A549 (cell line): ENCODE data around the gene SPRYD3. TPM values are rescaled to one million over a fixed set of nuclear protein-coding genes. Genes with fewer than 3 reads are reported as not detected.

ENCODE experiments used
- ATAC-seq, 2 experiments: fragments of 200-7000 bp in 1 of 2; fragments of >200 bp in 1 of 2; cut with Nextera tagmentation in 1 of 2; cut with Tn5 transposase in 1 of 2; 3 replicates each; pipeline versions ENCODE4 v1.8.0 to v1.9.1; 2018 to 2020; ENCODE audit warnings: mild to moderate bottlenecking in 1 of 2, moderate library complexity in 1 of 2
- CTCF ChIA-PET: fragments of 300-600 bp; sonication (Branson Sonifier 250); formaldehyde crosslinking; extraction: SDS; loops from one replicate; lab custom pipeline; 2021; ENCODE audit warnings: antibody characterized with exemption, inconsistent platforms; lab: Yijun Ruan, JAX
- POLR2A ChIA-PET: fragments of 350-600 bp; formaldehyde crosslinking; extraction: SDS; loops from one replicate; lab custom pipeline; 2021; ENCODE audit warnings: antibody characterized with exemption, inconsistent platforms; lab: Yijun Ruan, JAX
- DNase-seq, 2 experiments: peaks; one replicate each; pipeline versions ENCODE4 v3.0.0 to v3.0.0-alpha.2; 2011 to 2016; ENCODE audit warnings: low read depth in 1 of 2, low spot score in 1 of 2
- FAIRE-seq: peaks from 2 replicates; lab custom pipeline; 2011; peaks lifted over from hg19 to GRCh38; lab: Jason Lieb, UNC
- H3K27ac ChIP-seq, 2 experiments: fragments of >200 bp; sonication (Bioruptor Twin); formaldehyde crosslinking; 3 replicates each; pipeline ENCODE4 v1.5.1; 2016 to 2017
- H3K4me1 ChIP-seq: fragments of >200 bp; sonication (Bioruptor Twin); formaldehyde crosslinking; 3 replicates; pipeline ENCODE4 v1.6.1; 2016
- H3K4me2 ChIP-seq: fragments of >200 bp; sonication (Bioruptor Twin); formaldehyde crosslinking; 3 replicates; pipeline ENCODE4 v1.6.1; 2016
- H3K4me3 ChIP-seq: fragments of >200 bp; sonication (Bioruptor Twin); formaldehyde crosslinking; 3 replicates; pipeline ENCODE4 v1.5.1; 2016
- H3K9me3 ChIP-seq: fragments of >200 bp; sonication (Bioruptor Twin); formaldehyde crosslinking; 3 replicates; pipeline ENCODE4 v1.6.1; 2016
- E2F6 ChIP-seq: IDR thresholded peaks from 2 replicates; pipeline ENCODE4 v1.6.1; 2012; ENCODE audit warnings: low read depth, borderline replicate concordance
- EP300 ChIP-seq, 2 experiments: fragments of >200 bp; sonication (Bioruptor Twin); formaldehyde crosslinking; IDR thresholded peaks; 2 replicates in 1 of 2; 3 replicates in 1 of 2; pipeline ENCODE4 v1.6.1; 2016 to 2017
- FOSL2 ChIP-seq, 2 experiments: fragments of 450-650 bp in 1 of 2; fragments of >200 bp in 1 of 2; sonication (Bioruptor Twin) in 1 of 2; formaldehyde crosslinking; IDR thresholded peaks; 2 replicates each; pipeline versions ENCODE4 v1.5.0 to v1.6.1; 2016 to 2020; ENCODE audit warnings: mild to moderate bottlenecking in 1 of 2, moderate library complexity in 1 of 2
- FOXS1 ChIP-seq: fragments of 250-450 bp; sonication (Bioruptor Pico); IDR thresholded peaks from 2 replicates; pipeline ENCODE4 v1.5.0; 2020; ENCODE audit warnings: mild to moderate bottlenecking, moderate library complexity
- HDAC2 ChIP-seq: fragments of 200-600 bp; sonication (generic); IDR thresholded peaks from 2 replicates; pipeline ENCODE4 v1.6.1; 2016
- HOXA7 ChIP-seq: fragments of 250-450 bp; sonication (Bioruptor Pico); IDR thresholded peaks from 2 replicates; pipeline ENCODE4 v1.5.0; 2020; ENCODE audit warnings: mild to moderate bottlenecking, moderate library complexity
- HOXB13 ChIP-seq: fragments of 250-450 bp; sonication (Bioruptor Pico); IDR thresholded peaks from 2 replicates; pipeline ENCODE4 v1.5.0; 2020; ENCODE audit warnings: low read depth, mild to moderate bottlenecking, moderate library complexity
- JUNB ChIP-seq: fragments of >200 bp; sonication (Bioruptor Twin); formaldehyde crosslinking; IDR thresholded peaks from 2 replicates; pipeline ENCODE4 v1.6.1; 2016
- KDM5A ChIP-seq: fragments of 200-600 bp; sonication (generic); IDR thresholded peaks from 2 replicates; pipeline ENCODE4 v1.6.1; 2016; ENCODE audit warnings: antibody characterized with exemption, mild to moderate bottlenecking
- MAFK ChIP-seq: fragments of 450-650 bp; IDR thresholded peaks from 2 replicates; pipeline ENCODE4 v1.6.1; 2014; ENCODE audit not compliant: partially characterized antibody
- MAX ChIP-seq: IDR thresholded peaks from 2 replicates; pipeline ENCODE4 v1.6.1; 2012
- MAZ ChIP-seq: fragments of 150-350 bp; IDR thresholded peaks from 2 replicates; pipeline ENCODE4 v1.6.1; 2014; ENCODE audit warnings: antibody characterized with exemption, low read depth, low read length, borderline replicate concordance
- MYC ChIP-seq: IDR thresholded peaks from 2 replicates; pipeline ENCODE4 v1.6.1; 2012; ENCODE audit warnings: mild to moderate bottlenecking, inconsistent platforms, low read length, improper control_type of control experiment, borderline replicate concordance
- NFE2L2 ChIP-seq: fragments of 150-350 bp; conservative IDR thresholded peaks from 2 replicates; pipeline ENCODE4 v1.6.1; 2014; ENCODE audit warnings: low read length
- PHF8 ChIP-seq: fragments of 200-600 bp; sonication (generic); IDR thresholded peaks from 2 replicates; pipeline ENCODE4 v1.6.1; 2016; ENCODE audit warnings: low read depth, mild to moderate bottlenecking, antibody characterized with exemption, moderate library complexity, borderline replicate concordance
- POLR2A ChIP-seq: IDR thresholded peaks from 2 replicates; pipeline ENCODE4 v1.6.1; 2012; ENCODE audit warnings: mild to moderate bottlenecking, low read length
- POLR2AphosphoS2 ChIP-seq: conservative IDR thresholded peaks from 2 replicates; pipeline ENCODE4 v1.6.1; 2012; ENCODE audit warnings: low read length, improper control_type of control experiment, inconsistent platforms
- RAD21 ChIP-seq, 2 experiments: fragments of >200 bp in 1 of 2; sonication (Bioruptor Twin) in 1 of 2; formaldehyde crosslinking in 1 of 2; IDR thresholded peaks in 1 of 2; conservative IDR thresholded peaks in 1 of 2; 2 replicates in 1 of 2; 3 replicates in 1 of 2; pipeline ENCODE4 v1.6.1; 2012 to 2018; ENCODE audit warnings: inconsistent platforms in 1 of 2
- RCOR1 ChIP-seq: fragments of 150-350 bp; IDR thresholded peaks from 2 replicates; pipeline ENCODE4 v1.6.1; 2014; ENCODE audit warnings: antibody characterized with exemption, low read length, low read depth
- REST ChIP-seq: fragments of 200-600 bp; sonication (generic); IDR thresholded peaks from 2 replicates; pipeline ENCODE4 v1.6.1; 2016; ENCODE audit warnings: antibody characterized with exemption, mild to moderate bottlenecking, moderate library complexity
- SMC3 ChIP-seq: fragments of >200 bp; sonication (Bioruptor Twin); formaldehyde crosslinking; IDR thresholded peaks from 3 replicates; pipeline ENCODE4 v1.6.1; 2018; ENCODE audit warnings: inconsistent platforms
- TP53 ChIP-seq: fragments of 250-450 bp; sonication (Bioruptor Pico); IDR thresholded peaks from 2 replicates; pipeline ENCODE4 v1.5.0; 2021; ENCODE audit warnings: mild to moderate bottlenecking, moderate library complexity
- USF2 ChIP-seq: fragments of 450-650 bp; IDR thresholded peaks from 2 replicates; pipeline ENCODE4 v1.6.1; 2014; ENCODE audit warnings: antibody characterized with exemption
- ZFP36 ChIP-seq: fragments of 450-650 bp; IDR thresholded peaks from 2 replicates; pipeline ENCODE4 v1.6.1; 2014; ENCODE audit warnings: borderline replicate concordance; ENCODE audit not compliant: partially characterized antibody
- ZNF302 ChIP-seq: fragments of 250-450 bp; sonication (Bioruptor Pico); IDR thresholded peaks from 2 replicates; pipeline ENCODE4 v1.9.0; 2021; ENCODE audit warnings: inconsistent platforms, mild to moderate bottlenecking, moderate library complexity
- ZSCAN20 ChIP-seq: fragments of 250-450 bp; sonication (Bioruptor Pico); IDR thresholded peaks from 2 replicates; pipeline ENCODE4 v1.8.0; 2022; ENCODE audit warnings: mild to moderate bottlenecking, moderate library complexity
- WGBS: methylation state at CpG from one replicate; pipeline ENCODE4 v1.1.6; 2017; ENCODE audit errors: missing lambda C conversion rate; 5-methylcytosine and 5-hydroxymethylcytosine counted together
- polyA plus RNA-seq, 4 experiments: library from polyadenylated mRNA; depleted of rRNA in 3 of 4; stranded (reverse); fragments of >200 nt; fragmentation: RNase III in 1 of 4; extraction: RNeasy Plus Mini Kit Qiagen cat#74134 plus additional on column Dnase treatment in 1 of 4; gene quantifications; 2 replicates in 3 of 4; 3 replicates in 1 of 4; pipeline ENCODE4 v1.2.3, GENCODE V29; 2011 to 2017

SPRYD3 gene
- polyA plus RNA-seq, 2 of the 4 experiments (the other 2 are of a cell fraction): 17.3 to 26.8 TPM

- H3K9me3 ChIP-seq: no peaks in the 10 kb centered on the region
- no peak overlapping the region for H3K27ac ChIP-seq
- CTCF ChIA-PET: interaction anchor here (1.3 to 45.5 kb wide), 3 partner anchors 9 to 123 kb away, joined by 4 to 1424 read pairs (median 1424); partner anchors contain the start of genes IGFBP6, SOAT2, SPRYD3 and TNS2
- TF ChIP-seq RCOR1 (no peak), MYC (no peak), E2F6 (no peak), FOSL2 (IDR thresholded peaks at IDR 0.05) (no peak), FOSL2 (CRISPR knock-in tag; IDR thresholded peaks at IDR 0.05) (no peak), ZNF302 (CRISPR knock-in tag) (no peak), ZSCAN20 (CRISPR knock-in tag) (no peak), MAZ (no peak), SMC3 (no peak), HDAC2 (no peak)
- DNase-seq (no peak), FAIRE-seq (no peak), ATAC-seq (no peak)
- no peak overlapping the region for H3K4me2 ChIP-seq
- WGBS: 96% methylated on average over 11 of the region's 11 CpGs
- POLR2A ChIA-PET: no interaction called here
- H3K4me1 ChIP-seq: peaks cover 19% of the 10 kb centered on the region
- no peak overlapping the region for H3K4me3 ChIP-seq
Observed at GRCh38 chr12:53074283-53074998, 4.7 kb downstream of the SPRYD3 start.

GRCh38 chr12:53073881-53074280 lies 5.3 kb downstream of the SPRYD3 start:
- WGBS: 87% methylated on average over 6 of the region's 6 CpGs
- Histone ChIP-seq H3K4me1 (peaks cover 19% of the 10 kb centered on the region), H3K4me2 (no peak overlapping the region), H3K9me3 (no peaks in the 10 kb centered on the region), H3K4me3 (no peak overlapping the region), H3K27ac (no peak overlapping the region)
- ChIA-PET CTCF (interaction anchor here (0.8 to 45.5 kb wide), 5 partner anchors 9 to 139 kb away, joined by 3 to 1424 read pairs (median 4); partner anchors contain the start of genes IGFBP6, SOAT2, SPRYD3 and TNS2), POLR2A (no interaction called here)
- no peak for ATAC-seq
- no peak for TF ChIP-seq PHF8
- TF ChIP-seq JUNB: no peak
- no peak for TF ChIP-seq HOXA7
- no peak for TF ChIP-seq TP53 (CRISPR knock-in tag)
- TF ChIP-seq POLR2AphosphoS2: no peak
- no peak for TF ChIP-seq ZFP36
- no peak for TF ChIP-seq MAFK
- TF ChIP-seq MYC: no peak
- TF ChIP-seq POLR2A: no peak
- no peak for TF ChIP-seq MAX
- TF ChIP-seq RAD21 (conservative IDR thresholded peaks at IDR 0.05 in 1 of 2, IDR thresholded peaks at IDR 0.05 in 1 of 2): no peak
- no peak for DNase-seq
- FAIRE-seq: no peak

GRCh38 chr12:53071591-53072551 lies 7.3 kb downstream of the SPRYD3 start:
- no peak for ATAC-seq
- Histone ChIP-seq H3K9me3 (no peaks in the 10 kb centered on the region), H3K27ac (peak overlapping the region in 1 of 2 experiments; percentile 38; a peak in 1 of 6 replicates), H3K4me1 (peaks cover 12% of the 10 kb centered on the region), H3K4me3 (no peak overlapping the region), H3K4me2 (no peak overlapping the region)
- ChIA-PET POLR2A (interaction anchor here (0.8 kb wide), 1 partner anchor 108 kb away, joined by 4 read pairs; the partner anchor contains the start of genes CSAD and ZNF740), CTCF (interaction anchor here (0.6 to 45.5 kb wide), 12 partner anchors 7 to 734 kb away, joined by 3 to 1424 read pairs (median 4); partner anchors contain the start of genes IGFBP6, SOAT2, SPRYD3 and TNS2)
- no peak for DNase-seq
- no peak for FAIRE-seq
- 74% methylated on average over 11 of the region's 11 CpGs for WGBS
- TF ChIP-seq POLR2A (no peak), EP300 (IDR thresholded peaks at IDR 0.05) (no peak), USF2 (no peak), KDM5A (no peak), MAZ (no peak), NFE2L2 (no peak), RAD21 (conservative IDR thresholded peaks at IDR 0.05 in 1 of 2, IDR thresholded peaks at IDR 0.05 in 1 of 2) (no peak), REST (no peak), HOXB13 (CRISPR knock-in tag) (no peak), FOXS1 (CRISPR knock-in tag) (no peak)
